GM18861 (cell line): ENCODE data around the gene AAMP.
A peak's percentile ranks its signal among the peaks of the same experiment; 100 is the strongest.

Source experiments
- ATAC-seq: cut with Tn5 transposase; IDR thresholded peaks from one replicate; pipeline ENCODE4 v1.9.1; 2021; ENCODE audit not compliant: unreplicated experiment

The AAMP gene

DNA sequence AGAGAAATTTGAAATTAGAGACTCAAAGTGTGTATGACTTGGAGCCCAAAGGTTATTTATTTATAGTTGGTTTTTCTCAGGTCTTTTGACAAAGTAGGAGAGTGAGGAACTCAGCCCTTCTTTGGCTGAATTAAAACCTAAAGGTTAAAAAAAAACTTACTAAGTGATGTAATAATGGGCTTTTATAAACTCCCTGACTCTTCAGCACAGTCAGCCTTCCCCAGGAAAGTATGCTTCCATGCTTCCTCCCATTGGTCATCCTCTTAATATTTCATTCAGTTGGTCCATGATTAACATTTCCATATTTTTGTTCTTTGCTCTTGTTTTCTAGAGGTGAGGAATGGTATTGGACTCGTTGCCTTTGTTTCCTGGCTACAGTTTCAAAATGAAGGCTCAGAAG is 45.8 kb downstream of the AAMP start:
- ATAC-seq, result no peak

- ATAC-seq, result no peak
These were observed 46.9 kb downstream of the AAMP start for GRCh38 chr2:218223046-218223445.

DNA sequence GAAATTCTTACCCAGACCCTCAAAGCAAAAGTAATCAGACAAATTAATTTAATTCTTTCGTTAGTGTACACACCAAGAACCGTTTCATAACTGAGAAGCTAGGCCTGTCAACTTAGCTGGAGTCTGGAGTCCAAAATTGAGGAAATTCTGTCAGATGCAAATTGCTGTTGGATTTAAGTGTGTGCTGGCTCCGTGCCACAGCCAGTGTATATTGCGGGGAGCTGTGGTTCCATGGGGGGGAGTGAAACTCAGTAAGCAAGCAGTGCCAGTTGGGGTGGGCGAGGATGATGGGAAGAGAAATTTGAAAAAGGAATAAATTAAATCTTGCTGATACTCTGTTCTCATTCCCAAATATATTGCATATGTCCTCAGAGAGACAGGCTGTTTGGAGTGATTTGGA is 48.9 kb downstream of the AAMP start:
- no peak for ATAC-seq

DNA sequence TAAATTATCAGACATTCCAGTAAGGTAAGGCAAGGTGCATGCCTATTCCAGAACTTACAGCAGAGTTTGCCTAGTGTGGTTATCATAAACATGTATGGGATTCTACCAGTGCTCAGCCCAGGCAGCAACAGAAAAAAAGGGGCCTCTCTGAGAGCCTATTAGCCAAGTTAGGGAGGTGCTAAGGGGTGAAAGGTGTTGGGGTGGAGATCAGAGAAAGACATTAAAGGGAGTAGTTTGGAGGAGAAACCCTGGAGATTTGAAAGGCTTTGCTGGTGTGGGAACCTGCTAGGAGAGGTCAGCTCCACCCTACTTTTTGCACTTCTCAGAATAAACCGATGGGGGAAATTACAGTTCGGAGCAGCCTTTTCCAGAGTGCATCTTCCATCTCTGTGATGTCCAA is 50.0 kb downstream of the AAMP start:
- ATAC-seq, result no peak

- peak; percentile 51 for ATAC-seq
These were observed 51.4 kb downstream of the AAMP start for GRCh38 chr2:218218268-218219185.

DNA sequence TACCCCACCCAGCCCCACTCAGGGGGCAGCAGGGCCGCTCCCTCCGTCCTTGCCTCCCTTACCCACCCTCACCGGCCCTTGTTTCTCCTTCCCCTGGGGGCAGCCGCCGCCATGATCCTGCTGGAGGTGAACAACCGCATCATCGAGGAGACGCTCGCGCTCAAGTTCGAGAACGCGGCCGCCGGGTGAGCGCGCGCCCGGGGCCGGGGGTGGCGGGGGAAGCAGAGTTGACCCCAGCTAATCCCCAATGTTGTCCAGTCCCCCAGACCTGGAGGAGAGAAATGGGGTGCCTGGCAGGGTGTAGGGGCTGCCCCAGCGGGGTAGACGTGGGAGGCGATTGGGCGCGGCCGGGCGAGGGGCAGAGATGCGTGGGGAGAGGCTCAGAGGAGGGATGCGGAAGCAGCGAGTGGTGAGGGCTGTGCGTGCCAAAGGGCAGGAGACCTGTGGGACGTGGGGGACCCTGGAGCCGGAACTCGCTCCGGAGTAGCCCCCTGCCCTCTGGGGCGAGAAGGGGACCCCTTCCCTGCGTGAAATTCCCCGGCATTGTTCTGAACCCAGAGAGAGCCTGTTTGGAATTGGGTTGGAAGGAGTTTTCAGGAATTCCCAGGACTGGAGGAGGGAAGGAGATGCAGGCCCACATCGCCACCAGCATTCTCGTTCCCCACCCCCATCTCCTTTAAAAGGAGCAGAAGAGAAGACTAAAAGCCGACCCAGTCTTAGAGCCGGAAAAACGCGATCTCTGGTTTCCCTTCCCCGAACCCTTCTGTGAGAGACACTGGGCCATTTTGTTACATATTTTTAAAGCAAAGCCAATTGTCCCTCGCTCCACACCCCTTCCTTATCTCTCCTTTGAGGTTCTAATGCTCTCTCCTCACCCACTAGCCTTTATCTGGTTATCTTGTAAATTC is 52.3 kb downstream of the AAMP start:
- no peak for ATAC-seq

DNA sequence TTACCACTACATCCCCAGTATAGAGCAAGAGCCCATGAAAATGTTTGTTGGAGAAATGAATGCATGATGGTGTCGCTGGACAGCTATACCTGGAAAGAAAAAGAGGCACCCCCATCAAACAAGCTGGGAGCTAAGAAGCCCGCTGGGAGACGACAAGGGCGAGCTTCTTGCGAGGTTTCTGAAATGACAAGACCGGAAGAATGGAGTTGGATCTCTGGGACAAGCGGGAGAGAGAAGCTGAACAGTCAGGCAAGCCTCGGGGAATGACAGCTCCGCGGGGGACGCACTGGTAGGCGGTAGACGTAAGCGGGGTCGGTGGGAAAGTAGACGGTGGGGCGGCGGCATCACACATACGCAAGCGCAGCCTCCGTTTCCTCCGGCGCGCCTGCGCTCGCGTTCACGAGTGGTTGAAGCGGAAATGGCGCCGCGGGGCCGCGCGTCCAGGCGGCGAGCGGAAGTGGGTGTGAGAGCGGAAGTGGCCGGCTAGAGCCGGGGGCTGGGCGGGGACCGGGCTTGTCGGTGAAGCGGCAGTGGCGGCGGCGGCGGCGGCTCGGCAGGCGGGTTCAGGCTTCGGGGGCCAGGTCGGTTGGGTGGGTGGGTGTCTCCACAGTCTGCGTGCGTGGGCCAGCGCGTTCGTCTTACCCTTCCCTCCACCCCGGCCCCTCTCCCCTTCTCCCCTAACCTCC is 53.1 kb downstream of the AAMP start, which contains the start of gene ARPC2:
ARPC2 (plus strand) TSS at position 516 of the 686 bp plus-strand sequence. CDS start 282 bp downstream, outside the sequence.
- peak; percentile 57 for ATAC-seq

- ATAC-seq, result no peak
These were observed 53.6 kb downstream of the AAMP start for GRCh38 chr2:218216336-218216673.
